ENCODE data around the gene FADS1.

- TF ChIP-seq, protein P1, sequence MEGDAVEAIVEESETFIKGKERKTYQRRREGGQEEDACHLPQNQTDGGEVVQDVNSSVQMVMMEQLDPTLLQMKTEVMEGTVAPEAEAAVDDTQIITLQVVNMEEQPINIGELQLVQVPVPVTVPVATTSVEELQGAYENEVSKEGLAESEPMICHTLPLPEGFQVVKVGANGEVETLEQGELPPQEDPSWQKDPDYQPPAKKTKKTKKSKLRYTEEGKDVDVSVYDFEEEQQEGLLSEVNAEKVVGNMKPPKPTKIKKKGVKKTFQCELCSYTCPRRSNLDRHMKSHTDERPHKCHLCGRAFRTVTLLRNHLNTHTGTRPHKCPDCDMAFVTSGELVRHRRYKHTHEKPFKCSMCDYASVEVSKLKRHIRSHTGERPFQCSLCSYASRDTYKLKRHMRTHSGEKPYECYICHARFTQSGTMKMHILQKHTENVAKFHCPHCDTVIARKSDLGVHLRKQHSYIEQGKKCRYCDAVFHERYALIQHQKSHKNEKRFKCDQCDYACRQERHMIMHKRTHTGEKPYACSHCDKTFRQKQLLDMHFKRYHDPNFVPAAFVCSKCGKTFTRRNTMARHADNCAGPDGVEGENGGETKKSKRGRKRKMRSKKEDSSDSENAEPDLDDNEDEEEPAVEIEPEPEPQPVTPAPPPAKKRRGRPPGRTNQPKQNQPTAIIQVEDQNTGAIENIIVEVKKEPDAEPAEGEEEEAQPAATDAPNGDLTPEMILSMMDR (optimal IDR thresholded peaks at IDR 0.05 in 1 of 3, IDR thresholded peaks at IDR 0.05 in 1 of 3, conservative IDR thresholded peaks at IDR 0.05 in 1 of 3; ENCODE audit: extremely low read depth in 1 of 3, insufficient read depth in 2 of 3, low read length in 3 of 3) = no peak
- TF ChIP-seq EZH2 (IDR thresholded peaks at IDR 0.05; ENCODE audit: low read length) = no peak
Observed at GRCh38 chr11:61850687-61851086, 33.9 kb upstream of the FADS1 start.

Measured in keratinocyte (primary cell).